ENCODE results near the gene UTP14C. TPM values are rescaled to one million over a fixed set of nuclear protein-coding genes. Genes with fewer than 3 reads are reported as not detected.

UTP14C gene, protein sequence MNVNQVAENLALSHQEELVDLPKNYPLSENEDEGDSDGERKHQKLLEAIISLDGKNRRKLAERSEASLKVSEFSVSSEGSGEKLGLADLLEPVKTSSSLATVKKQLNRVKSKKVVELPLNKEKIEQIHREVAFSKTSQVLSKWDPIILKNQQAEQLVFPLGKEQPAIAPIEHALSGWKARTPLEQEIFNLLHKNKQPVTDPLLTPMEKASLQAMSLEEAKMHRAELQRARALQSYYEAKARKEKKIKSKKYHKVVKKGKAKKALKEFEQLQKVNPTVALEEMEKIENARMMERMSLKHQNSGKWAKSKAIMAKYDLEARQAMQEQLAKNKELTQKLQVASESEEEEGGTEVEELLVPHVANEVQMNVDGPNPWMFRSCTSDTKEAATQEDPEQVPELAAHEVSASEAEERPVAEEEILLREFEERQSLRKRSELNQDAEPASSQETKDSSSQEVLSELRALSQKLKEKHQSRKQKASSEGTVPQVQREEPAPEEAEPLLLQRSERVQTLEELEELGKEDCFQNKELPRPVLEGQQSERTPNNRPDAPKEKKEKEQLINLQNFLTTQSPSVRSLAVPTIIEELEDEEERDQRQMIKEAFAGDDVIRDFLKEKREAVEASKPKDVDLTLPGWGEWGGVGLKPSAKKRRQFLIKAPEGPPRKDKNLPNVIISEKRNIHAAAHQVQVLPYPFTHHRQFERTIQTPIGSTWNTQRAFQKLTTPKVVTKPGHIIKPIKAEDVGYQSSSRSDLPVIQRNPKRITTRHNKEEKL
- 9.3 and 11.7 TPM in 2 replicates for total RNA-seq

DNA sequence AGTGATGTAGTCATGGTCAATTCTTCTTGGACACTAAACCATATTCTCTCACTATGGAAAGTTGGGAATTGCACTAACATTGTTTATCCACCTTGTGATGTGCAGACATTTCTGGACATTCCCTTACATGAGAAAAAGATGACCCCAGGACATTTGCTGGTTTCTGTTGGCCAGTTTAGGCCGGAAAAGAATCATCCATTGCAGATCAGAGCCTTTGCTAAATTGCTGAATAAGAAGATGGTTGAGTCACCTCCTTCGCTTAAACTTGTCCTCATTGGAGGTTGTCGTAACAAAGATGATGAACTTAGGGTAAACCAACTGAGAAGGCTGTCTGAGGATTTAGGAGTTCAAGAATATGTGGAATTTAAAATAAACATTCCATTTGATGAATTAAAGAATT, at the start of gene UTP14C:
Gene UTP14C (plus strand): TSS at position 211 of the 400 bp plus-strand sequence. CDS start 4,114 bp downstream, outside the sequence.
- H3K9me3 Mint-ChIP-seq = no peaks in the 10 kb centered on the region
- intact Hi-C loops (cut with micrococcal nuclease) = no loop called here
- no peaks in the 10 kb centered on the region for H3K27me3 Mint-ChIP-seq
- ChIA-PET POLR2A (interaction anchor here (1.2 kb wide), 1 partner anchor 12 kb away, joined by 4 read pairs; the partner anchor contains the start of gene ALG11), CTCF (no interaction called here)
- no peak within 1 kb of the TSS for H3K27ac Mint-ChIP-seq
- DNase-seq (no peak), ATAC-seq (ENCODE audit: low read depth) (no peak)
- peaks cover 85% of the 10 kb centered on the region for H3K36me3 Mint-ChIP-seq (ENCODE audit: low read depth)
- TF ChIP-seq, protein P1, sequence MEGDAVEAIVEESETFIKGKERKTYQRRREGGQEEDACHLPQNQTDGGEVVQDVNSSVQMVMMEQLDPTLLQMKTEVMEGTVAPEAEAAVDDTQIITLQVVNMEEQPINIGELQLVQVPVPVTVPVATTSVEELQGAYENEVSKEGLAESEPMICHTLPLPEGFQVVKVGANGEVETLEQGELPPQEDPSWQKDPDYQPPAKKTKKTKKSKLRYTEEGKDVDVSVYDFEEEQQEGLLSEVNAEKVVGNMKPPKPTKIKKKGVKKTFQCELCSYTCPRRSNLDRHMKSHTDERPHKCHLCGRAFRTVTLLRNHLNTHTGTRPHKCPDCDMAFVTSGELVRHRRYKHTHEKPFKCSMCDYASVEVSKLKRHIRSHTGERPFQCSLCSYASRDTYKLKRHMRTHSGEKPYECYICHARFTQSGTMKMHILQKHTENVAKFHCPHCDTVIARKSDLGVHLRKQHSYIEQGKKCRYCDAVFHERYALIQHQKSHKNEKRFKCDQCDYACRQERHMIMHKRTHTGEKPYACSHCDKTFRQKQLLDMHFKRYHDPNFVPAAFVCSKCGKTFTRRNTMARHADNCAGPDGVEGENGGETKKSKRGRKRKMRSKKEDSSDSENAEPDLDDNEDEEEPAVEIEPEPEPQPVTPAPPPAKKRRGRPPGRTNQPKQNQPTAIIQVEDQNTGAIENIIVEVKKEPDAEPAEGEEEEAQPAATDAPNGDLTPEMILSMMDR (IDR thresholded peaks at IDR 0.05) = no peak
- H3K4me1 Mint-ChIP-seq = peaks cover 13% of the 10 kb centered on the region
- no peak within 1 kb of the TSS for H3K4me3 Mint-ChIP-seq

DNA sequence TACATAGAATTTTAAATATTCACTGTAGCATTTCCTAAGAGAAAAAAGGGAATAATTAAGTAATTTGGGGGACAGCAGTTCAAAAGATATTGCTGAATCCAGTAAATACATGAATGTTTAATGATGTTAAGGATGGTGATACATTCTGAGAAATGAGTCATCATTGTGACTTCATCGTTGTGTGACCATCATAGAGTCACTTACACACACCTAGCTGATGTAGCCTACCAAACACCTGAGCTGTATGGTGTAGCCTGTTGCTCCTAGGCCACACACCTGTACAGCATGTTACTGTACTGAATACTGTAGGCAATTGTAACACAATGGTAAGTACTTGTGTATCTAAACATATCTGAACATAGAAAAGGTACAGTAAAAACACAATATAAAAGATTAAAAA, 48.1 kb upstream of the UTP14C start:
- TF ChIP-seq, protein P1 (IDR thresholded peaks at IDR 0.05) = no peak
- no peaks in the 10 kb centered on the region for H3K36me3 Mint-ChIP-seq (ENCODE audit: low read depth)

DNA sequence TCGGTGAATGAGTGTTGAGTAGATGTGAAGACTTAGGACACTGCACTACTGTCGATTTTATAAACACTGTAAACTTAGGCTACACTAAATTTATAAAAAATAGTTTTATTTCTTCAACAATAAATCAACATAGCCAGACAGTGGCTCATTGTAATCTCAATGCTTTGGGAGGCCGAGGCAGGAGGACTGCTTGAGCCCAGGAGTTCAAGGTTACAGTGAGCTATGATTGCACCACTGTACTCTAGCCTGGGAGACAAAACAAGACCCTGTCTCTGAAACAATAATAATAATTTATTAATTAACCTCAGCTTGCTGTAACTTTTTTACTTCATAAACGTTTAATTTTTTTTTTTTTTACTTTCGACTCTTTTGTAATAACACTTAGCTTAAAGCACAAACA, 47.6 kb upstream of the UTP14C start:
- H3K9me3 Mint-ChIP-seq = no peaks in the 10 kb centered on the region
- TF ChIP-seq, protein P1 (IDR thresholded peaks at IDR 0.05) = no peak
- DNase-seq = no peak
- ChIA-PET POLR2A (no interaction called here), CTCF (no interaction called here)
- H3K27me3 Mint-ChIP-seq = peaks cover 8% of the 10 kb centered on the region
- no peaks in the 10 kb centered on the region for H3K4me1 Mint-ChIP-seq
- no peak overlapping the region for H3K4me3 Mint-ChIP-seq
- ATAC-seq (ENCODE audit: low read depth) = no peak
- intact Hi-C loops (cut with micrococcal nuclease) = no loop called here
- no peak overlapping the region for H3K27ac Mint-ChIP-seq
- no peaks in the 10 kb centered on the region for H3K36me3 Mint-ChIP-seq (ENCODE audit: low read depth)

More for the DNA sequence above, 48.1 kb upstream of the UTP14C start:
- no peak overlapping the region for H3K27ac Mint-ChIP-seq
- ChIA-PET POLR2A (no interaction called here), CTCF (interaction anchor here (1.0 kb wide), 1 partner anchor 63 kb away, joined by 3 read pairs; no protein-coding TSS in a partner anchor)
- no peak overlapping the region for H3K4me3 Mint-ChIP-seq
- DNase-seq (no peak), ATAC-seq (ENCODE audit: low read depth) (no peak)
- H3K9me3 Mint-ChIP-seq = no peaks in the 10 kb centered on the region
- peaks cover 8% of the 10 kb centered on the region for H3K27me3 Mint-ChIP-seq
- H3K4me1 Mint-ChIP-seq = no peaks in the 10 kb centered on the region
- intact Hi-C loops (cut with micrococcal nuclease) = no loop called here

DNA sequence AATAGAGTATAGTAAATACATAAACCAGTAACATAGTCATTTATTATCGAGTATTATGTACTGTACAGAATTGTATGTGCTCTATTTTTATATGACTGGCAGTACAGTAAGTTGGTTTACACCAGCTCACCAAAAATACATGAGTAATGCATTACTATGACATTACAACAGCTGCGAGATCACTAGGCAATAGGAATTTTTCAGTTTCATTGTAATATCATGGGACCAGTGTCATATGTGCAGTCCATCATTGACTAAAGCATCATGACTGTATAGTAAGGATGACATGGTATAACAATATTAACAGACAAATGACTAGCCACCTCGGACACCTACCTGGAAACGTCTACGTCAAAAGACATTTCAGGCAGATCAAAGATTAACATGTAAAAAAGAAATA, 46.9 kb upstream of the UTP14C start:
- TF ChIP-seq, protein P1 (IDR thresholded peaks at IDR 0.05) = no peak
- Mint-ChIP-seq H3K27me3 (peaks cover 4% of the 10 kb centered on the region), H3K4me1 (no peaks in the 10 kb centered on the region), H3K4me3 (no peak overlapping the region), H3K36me3 (ENCODE audit: low read depth) (no peaks in the 10 kb centered on the region), H3K9me3 (no peaks in the 10 kb centered on the region), H3K27ac (no peak overlapping the region)
- intact Hi-C loops (cut with micrococcal nuclease) = no loop called here
- POLR2A ChIA-PET = no interaction called here
- DNase-seq (no peak), ATAC-seq (ENCODE audit: low read depth) (no peak)
- CTCF ChIA-PET = no interaction called here
